GM18870 (cell line): ENCODE results near the gene BTG1.

Experiments
- ATAC-seq: cut with Tn5 transposase; IDR thresholded peaks from one replicate; pipeline ENCODE4 v1.9.1; 2021; ENCODE audit warnings: moderate library complexity; ENCODE audit not compliant: unreplicated experiment

The BTG1 gene

GRCh38 chr12:92145731-92146496 lies at the start of gene BTG1:
Gene BTG1 (minus strand): TSS chr12:92145846. CDS start chr12:92145535, 311 bp downstream.
- peak; percentile 81 for ATAC-seq

- ATAC-seq: no peak
These were observed 48.9 kb upstream of the BTG1 start for GRCh38 chr12:92194561-92194960.

GRCh38 chr12:92193846-92194245 lies 48.2 kb upstream of the BTG1 start:
- no peak for ATAC-seq

- ATAC-seq: no peak
These were observed 47.4 kb upstream of the BTG1 start for GRCh38 chr12:92193063-92193462.

- no peak for ATAC-seq
These were observed 46.7 kb upstream of the BTG1 start for GRCh38 chr12:92192360-92192759.

GRCh38 chr12:92191061-92191460 lies 45.4 kb upstream of the BTG1 start:
- no peak for ATAC-seq

GRCh38 chr12:92188517-92189188 lies 43.0 kb upstream of the BTG1 start:
- ATAC-seq: no peak

GRCh38 chr12:92186038-92186470 lies 40.4 kb upstream of the BTG1 start:
- ATAC-seq: no peak

GRCh38 chr12:92185052-92185451 lies 39.4 kb upstream of the BTG1 start:
- ATAC-seq: peak; percentile 57

- ATAC-seq: no peak
These were observed 37.9 kb upstream of the BTG1 start for GRCh38 chr12:92183575-92183974.

- no peak for ATAC-seq
These were observed 32.7 kb upstream of the BTG1 start for GRCh38 chr12:92178340-92178739.

GRCh38 chr12:92176646-92177045 lies 31.0 kb upstream of the BTG1 start:
- ATAC-seq: no peak

- no peak for ATAC-seq
These were observed 30.3 kb upstream of the BTG1 start for GRCh38 chr12:92175961-92176360.

- ATAC-seq: no peak
These were observed 24.4 kb upstream of the BTG1 start for GRCh38 chr12:92170050-92170449.

- no peak for ATAC-seq
These were observed 21.4 kb upstream of the BTG1 start for GRCh38 chr12:92167075-92167474.

- no peak for ATAC-seq
These were observed 19.1 kb upstream of the BTG1 start for GRCh38 chr12:92164712-92165111.

- no peak for ATAC-seq
These were observed 16.4 kb upstream of the BTG1 start for GRCh38 chr12:92162079-92162478.

- no peak for ATAC-seq
These were observed 13.3 kb upstream of the BTG1 start for GRCh38 chr12:92158796-92159439.

- no peak for ATAC-seq
These were observed 11.2 kb upstream of the BTG1 start for GRCh38 chr12:92156704-92157395.

- no peak for ATAC-seq
These were observed 10.5 kb upstream of the BTG1 start for GRCh38 chr12:92156139-92156538.

GRCh38 chr12:92155733-92156132 lies 10.1 kb upstream of the BTG1 start:
- ATAC-seq: no peak
